ENCODE results near the gene SAMD8.
"Not testable (repeated sequence)": the region's sequence is repeated elsewhere in the genome, so short reads cannot be mapped to it uniquely, and the experiment has no call there.

GRCh38 chr10:75133701-75134100, 22.2 kb downstream of the SAMD8 start:
- not testable (repeated sequence) for TF ChIP-seq CTCF, POLR2A (IDR thresholded peaks at IDR 0.05)
